Ascending aorta (tissue), 2 donors: ENCODE measurements around the gene AQP12A. TPM values are rescaled to one million over a fixed set of nuclear protein-coding genes. Genes with fewer than 3 reads are reported as not detected.

ENCODE experiments used
- DNase-seq, 2 donors: peaks; one replicate each; pipeline ENCODE4 v3.0.0-alpha.2; 2019; ENCODE audit warnings: low spot score in 2 of 2
- H3K27ac ChIP-seq, 2 donors: fragments of 200-600 bp; sonication (generic); one replicate each; pipeline ENCODE4 v1.5.1; 2016 to 2017; ENCODE audit warnings: mild to moderate bottlenecking in 1 of 2
- H3K27me3 ChIP-seq: fragments of 200-600 bp; sonication (generic); one replicate; pipeline ENCODE4 v1.5.1; 2017
- H3K36me3 ChIP-seq, 2 donors: fragments of 200-600 bp; sonication (generic); one replicate each; pipeline ENCODE4 v1.5.1; 2016
- H3K4me1 ChIP-seq, 2 donors: fragments of 200-600 bp; sonication (generic); one replicate each; pipeline ENCODE4 v1.5.1; 2016 to 2017; ENCODE audit warnings: mild to moderate bottlenecking in 1 of 2
- H3K4me3 ChIP-seq, 2 donors: fragments of 200-600 bp; sonication (generic); one replicate each; pipeline ENCODE4 v1.5.1; 2016 to 2017; ENCODE audit warnings: mild to moderate bottlenecking in 1 of 2
- H3K9me3 ChIP-seq, 2 donors: fragments of 200-600 bp; sonication (generic); one replicate each; pipeline ENCODE4 v1.5.1; 2016
- CTCF ChIP-seq, 3 experiments: fragments of 200-600 bp in 2 of 3; fragments of 450-650 bp in 1 of 3; sonication (generic) in 2 of 3; IDR thresholded peaks; one replicate each; pipeline ENCODE4 v1.5.1; 2016 to 2019; ENCODE audit warnings: antibody characterized with exemption in 3 of 3, mild to moderate bottlenecking in 1 of 3, moderate library complexity in 1 of 3
- intact Hi-C: fragments of 100-400 bp; cut with DNase I; formaldehyde crosslinking; loops from one replicate; pipeline ENCODE4 v1.15.1; 2023
- total RNA-seq: library from RNA; depleted of rRNA; stranded (reverse); fragments of >200 nt; gene quantifications from one replicate; pipeline ENCODE4 v1.1.0, GENCODE V29; 2016

Gene AQP12A
- total RNA-seq, 1 donor from 2014 or later: not detected

GRCh38 chr2:240719676-240720545 lies 28.2 kb downstream of the AQP12A start:
- H3K27ac ChIP-seq: no peak overlapping the region
- H3K4me3 ChIP-seq: no peak overlapping the region
- intact Hi-C loops: no loop called here
- H3K36me3 ChIP-seq: no peaks in the 10 kb centered on the region
- DNase-seq: no peak
- no peaks in the 10 kb centered on the region for H3K9me3 ChIP-seq
- TF ChIP-seq CTCF (IDR thresholded peaks at IDR 0.05): no peak
- no peaks in the 10 kb centered on the region for H3K4me1 ChIP-seq
- no peaks in the 10 kb centered on the region for H3K27me3 ChIP-seq

GRCh38 chr2:240720686-240721595 lies 29.3 kb downstream of the AQP12A start:
- intact Hi-C loops: no loop called here
- H3K9me3 ChIP-seq: no peaks in the 10 kb centered on the region
- DNase-seq: no peak

GRCh38 chr2:240721596-240722180 lies 30.0 kb downstream of the AQP12A start:
- no peaks in the 10 kb centered on the region for H3K4me1 ChIP-seq
- H3K27me3 ChIP-seq: no peaks in the 10 kb centered on the region
- H3K36me3 ChIP-seq: no peaks in the 10 kb centered on the region
- no peak for DNase-seq
- H3K27ac ChIP-seq: no peak overlapping the region
- intact Hi-C loops: no loop called here
- no peak for TF ChIP-seq CTCF (IDR thresholded peaks at IDR 0.05)
- no peaks in the 10 kb centered on the region for H3K9me3 ChIP-seq
- no peak overlapping the region for H3K4me3 ChIP-seq

More at GRCh38 chr2:240720686-240721595, 29.3 kb downstream of the AQP12A start:
- Histone ChIP-seq H3K4me1 (no peaks in the 10 kb centered on the region), H3K27ac (no peak overlapping the region), H3K36me3 (no peaks in the 10 kb centered on the region), H3K4me3 (no peak overlapping the region), H3K27me3 (no peaks in the 10 kb centered on the region)
- no peak for TF ChIP-seq CTCF (IDR thresholded peaks at IDR 0.05)

- no peak overlapping the region for H3K27ac ChIP-seq
- no peak for DNase-seq
- no peak overlapping the region for H3K4me3 ChIP-seq
- H3K36me3 ChIP-seq: no peaks in the 10 kb centered on the region
- H3K9me3 ChIP-seq: no peaks in the 10 kb centered on the region
- H3K27me3 ChIP-seq: no peaks in the 10 kb centered on the region
- TF ChIP-seq CTCF (IDR thresholded peaks at IDR 0.05): no peak
- H3K4me1 ChIP-seq: no peaks in the 10 kb centered on the region
- intact Hi-C loops: no loop called here
These were observed 30.7 kb downstream of the AQP12A start for GRCh38 chr2:240722376-240722775.

GRCh38 chr2:240722796-240723735 lies 31.4 kb downstream of the AQP12A start:
- Histone ChIP-seq H3K27ac (no peak overlapping the region), H3K4me3 (no peak overlapping the region), H3K36me3 (no peaks in the 10 kb centered on the region), H3K4me1 (no peaks in the 10 kb centered on the region), H3K27me3 (no peaks in the 10 kb centered on the region), H3K9me3 (no peaks in the 10 kb centered on the region)
- DNase-seq: no peak
- intact Hi-C loops: no loop called here
- no peak for TF ChIP-seq CTCF (IDR thresholded peaks at IDR 0.05)
